ENCODE data around the gene EMD.

The EMD gene

GRCh38 chrX:154348114-154348531 lies 31.0 kb upstream of the EMD start:
- Histone ChIP-seq H3K4me3 (ENCODE audit: low read length) (no peak overlapping the region), H3K9me3 (ENCODE audit: control insufficient read depth, insufficient read depth, low read length) (no peaks in the 10 kb centered on the region), H3K79me2 (ENCODE audit: control insufficient read depth, low read length) (no peaks in the 10 kb centered on the region), H3F3A (ENCODE audit: control insufficient read depth, insufficient read depth) (no peaks in the 10 kb centered on the region), H3K4me2 (ENCODE audit: low read length) (no peak overlapping the region), H3K9me2 (replicated peaks; ENCODE audit: control insufficient read depth, low read length) (no peaks in the 10 kb centered on the region), H4K20me1 (ENCODE audit: control insufficient read depth, insufficient read depth, low read depth, low read length) (no peaks in the 10 kb centered on the region), H3K27me3 (ENCODE audit: control insufficient read depth, low read length) (no peaks in the 10 kb centered on the region), H3K36me3 (ENCODE audit: control insufficient read depth, low read length) (peaks cover 3% of the 10 kb centered on the region; the same call in 1 of the 2 replicates), H3K4me1 (ENCODE audit: control insufficient read depth, low read length) (peaks cover 8% of the 10 kb centered on the region), H3K27ac (ENCODE audit: low read depth, low read length) (no peak overlapping the region)
- TF ChIP-seq EZH2phosphoT487 (IDR thresholded peaks at IDR 0.05; ENCODE audit: borderline replicate concordance, low read length) (no peak), CTCF (IDR thresholded peaks at IDR 0.05; ENCODE audit: low read depth, low read length, poor library complexity, severe bottlenecking) (no peak)

- H3K27me3 ChIP-seq (ENCODE audit: control insufficient read depth, low read length) = no peaks in the 10 kb centered on the region
- no peak overlapping the region for H3K27ac ChIP-seq (ENCODE audit: low read depth, low read length)
- H3K4me1 ChIP-seq (ENCODE audit: control insufficient read depth, low read length) = peaks cover 8% of the 10 kb centered on the region
- peaks cover 7% of the 10 kb centered on the region; the same call in 1 of the 2 replicates for H3K36me3 ChIP-seq (ENCODE audit: control insufficient read depth, low read length)
- no peaks in the 10 kb centered on the region for H3F3A ChIP-seq (ENCODE audit: control insufficient read depth, insufficient read depth)
- H4K20me1 ChIP-seq (ENCODE audit: control insufficient read depth, insufficient read depth, low read depth, low read length) = no peaks in the 10 kb centered on the region
- H3K9me3 ChIP-seq (ENCODE audit: control insufficient read depth, insufficient read depth, low read length) = no peaks in the 10 kb centered on the region
- no peak for TF ChIP-seq EZH2phosphoT487 (IDR thresholded peaks at IDR 0.05; ENCODE audit: borderline replicate concordance, low read length)
- H3K4me2 ChIP-seq (ENCODE audit: low read length) = no peak overlapping the region
- H3K9me2 ChIP-seq (replicated peaks; ENCODE audit: control insufficient read depth, low read length) = no peaks in the 10 kb centered on the region
- H3K79me2 ChIP-seq (ENCODE audit: control insufficient read depth, low read length) = no peaks in the 10 kb centered on the region
- H3K4me3 ChIP-seq (ENCODE audit: low read length) = no peak overlapping the region
These were observed 30.3 kb upstream of the EMD start for GRCh38 chrX:154348646-154349358.

GRCh38 chrX:154349359-154349935 lies 29.6 kb upstream of the EMD start:
- H3K27me3 ChIP-seq (ENCODE audit: control insufficient read depth, low read length) = no peaks in the 10 kb centered on the region
- peaks cover 8% of the 10 kb centered on the region for H3K4me1 ChIP-seq (ENCODE audit: control insufficient read depth, low read length)
- no peak overlapping the region for H3K4me2 ChIP-seq (ENCODE audit: low read length)
- H3K79me2 ChIP-seq (ENCODE audit: control insufficient read depth, low read length) = no peaks in the 10 kb centered on the region
- H3K9me3 ChIP-seq (ENCODE audit: control insufficient read depth, insufficient read depth, low read length) = no peaks in the 10 kb centered on the region
- H3F3A ChIP-seq (ENCODE audit: control insufficient read depth, insufficient read depth) = no peaks in the 10 kb centered on the region
- TF ChIP-seq CTCF (IDR thresholded peaks at IDR 0.05; ENCODE audit: low read depth, low read length, poor library complexity, severe bottlenecking) = no peak
- TF ChIP-seq EZH2phosphoT487 (IDR thresholded peaks at IDR 0.05; ENCODE audit: borderline replicate concordance, low read length) = no peak
- H3K36me3 ChIP-seq (ENCODE audit: control insufficient read depth, low read length) = peaks cover 7% of the 10 kb centered on the region; the same call in 1 of the 2 replicates
- no peak overlapping the region for H3K27ac ChIP-seq (ENCODE audit: low read depth, low read length)
- H3K9me2 ChIP-seq (replicated peaks; ENCODE audit: control insufficient read depth, low read length) = no peaks in the 10 kb centered on the region
- H4K20me1 ChIP-seq (ENCODE audit: control insufficient read depth, insufficient read depth, low read depth, low read length) = no peaks in the 10 kb centered on the region
- H3K4me3 ChIP-seq (ENCODE audit: low read length) = no peak overlapping the region

- H3K27ac ChIP-seq (ENCODE audit: low read depth, low read length) = no peak overlapping the region
- H3K79me2 ChIP-seq (ENCODE audit: control insufficient read depth, low read length) = no peaks in the 10 kb centered on the region
- no peaks in the 10 kb centered on the region for H3K9me3 ChIP-seq (ENCODE audit: control insufficient read depth, insufficient read depth, low read length)
- peaks cover 8% of the 10 kb centered on the region for H3K4me1 ChIP-seq (ENCODE audit: control insufficient read depth, low read length)
- no peak overlapping the region for H3K4me3 ChIP-seq (ENCODE audit: low read length)
- H4K20me1 ChIP-seq (ENCODE audit: control insufficient read depth, insufficient read depth, low read depth, low read length) = no peaks in the 10 kb centered on the region
- H3K27me3 ChIP-seq (ENCODE audit: control insufficient read depth, low read length) = no peaks in the 10 kb centered on the region
- TF ChIP-seq CTCF (IDR thresholded peaks at IDR 0.05; ENCODE audit: low read depth, low read length, poor library complexity, severe bottlenecking) (no peak), EZH2phosphoT487 (IDR thresholded peaks at IDR 0.05; ENCODE audit: borderline replicate concordance, low read length) (no peak)
- H3K4me2 ChIP-seq (ENCODE audit: low read length) = no peak overlapping the region
- no peaks in the 10 kb centered on the region for H3F3A ChIP-seq (ENCODE audit: control insufficient read depth, insufficient read depth)
- no peaks in the 10 kb centered on the region for H3K9me2 ChIP-seq (replicated peaks; ENCODE audit: control insufficient read depth, low read length)
- H3K36me3 ChIP-seq (ENCODE audit: control insufficient read depth, low read length) = peaks cover 7% of the 10 kb centered on the region; the same call in 1 of the 2 replicates
These were observed 29.1 kb upstream of the EMD start for GRCh38 chrX:154349979-154350378.
